Upper lobe of right lung (tissue), 1 donor: ENCODE results near the gene CTSC. TPM values are rescaled to one million over a fixed set of nuclear protein-coding genes. Genes with fewer than 3 reads are reported as not detected.
A peak's percentile ranks its signal among the peaks of the same experiment; 100 is the strongest.

Experiments
- ATAC-seq: fragments of 200-7000 bp; cut with Tn5 transposase; one replicate; pipeline ENCODE4 v1.9.1; 2020; ENCODE audit warnings: mild to moderate bottlenecking, moderate library complexity
- DNase-seq: peaks from one replicate; pipeline ENCODE4 v3.0.0-alpha.2; 2020
- H3K27ac ChIP-seq: fragments of 200-600 bp; one replicate; pipeline ENCODE4 v1.8.0; 2022
- H3K27me3 ChIP-seq: fragments of 200-600 bp; one replicate; pipeline ENCODE4 v1.8.0; 2022; ENCODE audit warnings: mild to moderate bottlenecking
- H3K36me3 ChIP-seq: fragments of 200-600 bp; one replicate; pipeline ENCODE4 v1.8.0; 2022
- H3K4me1 ChIP-seq: fragments of 200-600 bp; one replicate; pipeline ENCODE4 v1.8.0; 2022
- H3K4me3 ChIP-seq: fragments of 200-600 bp; one replicate; pipeline ENCODE4 v1.8.0; 2022; ENCODE audit warnings: mild to moderate bottlenecking
- H3K9me3 ChIP-seq: fragments of 200-600 bp; one replicate; pipeline ENCODE4 v1.8.0; 2022
- CTCF ChIP-seq: fragments of 200-600 bp; IDR thresholded peaks from one replicate; pipeline ENCODE4 v1.8.0; 2022; ENCODE audit warnings: antibody characterized with exemption
- intact Hi-C: fragments of 100-400 bp; cut with DNase I; formaldehyde crosslinking; loops from one replicate; pipeline ENCODE4 v1.11.0; 2022
- total RNA-seq: library from RNA; stranded (reverse); fragmentation: NEBNext Ultra II Directional; extraction: Animal tissue kit (Norgen Biotek cat#: 25700); gene quantifications from one replicate; pipeline ENCODE4 v1.2.1, GENCODE V29; 2021
- donor health status: DM: no; HTN: yes; CAD: no; lungs with severe emphysema.

CTSC gene
- total RNA-seq, 1 donor from 2014 or later: 278 TPM

DNA sequence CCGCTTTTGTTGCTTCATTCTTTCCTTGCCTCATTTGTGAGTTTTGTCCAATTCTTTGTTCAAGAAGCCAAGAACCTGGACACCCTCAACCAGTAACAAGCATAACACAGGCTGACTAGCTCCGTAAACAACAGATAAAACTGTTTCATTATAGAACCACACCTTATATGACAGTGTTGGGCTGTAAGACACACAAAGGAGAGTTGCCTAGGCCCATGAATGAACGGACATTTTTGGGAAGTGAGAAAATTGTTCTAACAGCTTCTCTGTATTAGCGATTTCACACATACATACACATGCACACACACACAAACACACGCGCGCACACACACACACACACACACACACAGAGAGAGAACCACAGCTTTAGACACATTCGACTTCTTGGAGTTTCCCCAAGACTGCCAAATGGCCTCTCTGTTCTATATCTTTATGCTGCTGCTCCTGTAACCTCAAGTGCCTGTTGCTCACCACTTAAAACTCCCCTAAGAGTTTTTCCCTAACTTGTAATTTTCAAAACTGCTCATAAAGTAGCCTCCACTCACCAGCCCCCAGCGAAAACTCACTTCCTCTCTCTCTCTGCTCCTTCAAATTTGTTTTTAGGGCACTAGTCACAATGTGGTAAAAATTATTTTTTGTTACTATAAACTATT lies 35.9 kb downstream of the CTSC start:
- no peaks in the 10 kb centered on the region for H3K36me3 ChIP-seq
- DNase-seq (no peak), ATAC-seq (peak; percentile 59)

DNA sequence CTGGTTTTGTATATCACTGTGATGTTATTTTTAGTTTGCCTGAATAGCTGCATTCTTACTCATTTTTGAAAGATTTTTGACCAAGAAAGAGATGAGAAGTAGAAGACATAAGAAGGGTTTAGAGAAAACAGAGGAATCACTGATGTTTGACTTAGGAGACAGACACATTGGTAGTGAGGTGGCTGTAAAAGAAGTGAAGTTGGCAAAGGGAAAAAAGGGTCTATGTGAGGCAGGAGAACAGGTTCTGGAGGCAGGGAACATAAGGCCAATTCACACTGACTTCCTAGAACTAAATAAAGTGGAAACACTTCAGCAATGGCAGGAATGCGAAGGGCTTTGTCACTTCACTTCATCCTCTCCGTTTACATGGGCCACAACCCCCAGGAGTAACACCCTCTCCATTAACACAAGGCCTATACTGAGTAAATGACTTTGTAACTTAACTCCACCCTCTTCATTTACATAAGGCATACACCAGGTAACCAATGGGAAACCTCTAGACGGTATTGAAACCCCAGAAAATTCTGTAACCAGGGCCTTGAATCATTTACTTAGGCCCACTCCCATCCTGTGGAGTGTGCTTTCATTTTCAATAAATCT lies 36.5 kb downstream of the CTSC start:
- TF ChIP-seq CTCF: no peak
- DNase-seq: no peak

More for the DNA sequence above, 35.9 kb downstream of the CTSC start:
- intact Hi-C loops: no loop called here
- Histone ChIP-seq H3K9me3 (no peaks in the 10 kb centered on the region), H3K4me1 (peaks cover 24% of the 10 kb centered on the region), H3K27me3 (no peaks in the 10 kb centered on the region), H3K4me3 (no peak overlapping the region), H3K27ac (peak overlapping the region; percentile 71)
- no peak for TF ChIP-seq CTCF

GRCh38 chr11:88297863-88298262 lies 39.7 kb downstream of the CTSC start:
- no peaks in the 10 kb centered on the region for H3K9me3 ChIP-seq
- no peak for TF ChIP-seq CTCF
- no peak for DNase-seq
- H3K36me3 ChIP-seq: peaks cover 22% of the 10 kb centered on the region
- intact Hi-C loops: no loop called here
- H3K27ac ChIP-seq: no peak overlapping the region
- H3K4me3 ChIP-seq: no peak overlapping the region
- ATAC-seq: no peak
- no peaks in the 10 kb centered on the region for H3K27me3 ChIP-seq
- peaks cover 24% of the 10 kb centered on the region for H3K4me1 ChIP-seq

More for the DNA sequence above, 36.5 kb downstream of the CTSC start:
- Histone ChIP-seq H3K9me3 (no peaks in the 10 kb centered on the region), H3K27ac (peak overlapping the region; percentile 71), H3K4me1 (peaks cover 24% of the 10 kb centered on the region), H3K27me3 (no peaks in the 10 kb centered on the region), H3K36me3 (peaks cover 2% of the 10 kb centered on the region), H3K4me3 (no peak overlapping the region)
- intact Hi-C loops: no loop called here
- peak; percentile 92 for ATAC-seq

DNA sequence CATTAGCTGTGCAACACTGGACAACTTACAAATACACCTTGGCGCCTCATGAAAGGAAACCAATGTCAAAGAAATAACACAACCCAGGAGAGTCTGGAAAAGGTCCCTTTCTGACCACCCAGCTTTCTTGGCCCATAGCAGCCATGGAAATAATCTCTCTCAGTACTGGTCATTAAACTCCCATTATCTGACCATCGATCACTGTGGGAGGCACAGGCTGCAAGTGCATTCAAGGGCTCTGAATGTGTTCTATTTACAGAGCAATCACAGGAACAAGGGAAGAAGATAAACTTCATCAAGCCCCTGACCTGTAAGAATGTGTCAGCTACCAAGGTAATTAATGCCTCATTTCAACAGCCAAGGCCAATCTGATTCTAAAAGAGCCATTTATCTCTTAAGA lies 40.1 kb downstream of the CTSC start:
- H3K4me1 ChIP-seq: peaks cover 28% of the 10 kb centered on the region
- TF ChIP-seq CTCF: no peak

GRCh38 chr11:88295028-88295427 lies 42.5 kb downstream of the CTSC start:
- no peak overlapping the region for H3K27ac ChIP-seq
- no peak overlapping the region for H3K4me3 ChIP-seq
- peaks cover 33% of the 10 kb centered on the region for H3K4me1 ChIP-seq
- no peaks in the 10 kb centered on the region for H3K9me3 ChIP-seq
- no peaks in the 10 kb centered on the region for H3K27me3 ChIP-seq
- H3K36me3 ChIP-seq: peaks cover 25% of the 10 kb centered on the region
- no peak for ATAC-seq
- intact Hi-C loops: no loop called here
- TF ChIP-seq CTCF: no peak
- no peak for DNase-seq

More for the DNA sequence above, 40.1 kb downstream of the CTSC start:
- Histone ChIP-seq H3K27me3 (no peaks in the 10 kb centered on the region), H3K9me3 (no peaks in the 10 kb centered on the region), H3K4me3 (no peak overlapping the region), H3K36me3 (peaks cover 22% of the 10 kb centered on the region), H3K27ac (no peak overlapping the region)
- DNase-seq (no peak), ATAC-seq (no peak)
- intact Hi-C loops: no loop called here
